Endodermal cell (in vitro differentiated cells): ENCODE data around the gene MAP1LC3B2. TPM values are rescaled to one million over a fixed set of nuclear protein-coding genes. Genes with fewer than 3 reads are reported as not detected.
"Not testable (repeated sequence)": the region's sequence is repeated elsewhere in the genome, so short reads cannot be mapped to it uniquely, and the experiment has no call there.

Experiments
- DNase-seq: peaks from one replicate; pipeline ENCODE4 v3.0.0-alpha.2; 2017
- H3K27ac ChIP-seq: 2 replicates; pipeline ENCODE4 v1.5.1; 2013; ENCODE audit warnings: mild to moderate bottlenecking, low read depth, low read length, moderate library complexity
- H3K27me3 ChIP-seq: 2 replicates; pipeline ENCODE4 v1.6.1; 2013; ENCODE audit warnings: mild to moderate bottlenecking, low read length, moderate library complexity; ENCODE audit not compliant: insufficient read depth, control insufficient read depth, poor library complexity, severe bottlenecking
- H3K36me3 ChIP-seq: 2 replicates; pipeline ENCODE4 v1.7.0; 2013; ENCODE audit warnings: mild to moderate bottlenecking, low read length, moderate library complexity; ENCODE audit not compliant: control insufficient read depth, insufficient read depth
- H3K4me1 ChIP-seq: one replicate; pipeline ENCODE4 v1.7.0; 2013; ENCODE audit warnings: low read length; ENCODE audit not compliant: control insufficient read depth, insufficient read depth
- H3K4me3 ChIP-seq: 2 replicates; pipeline ENCODE4 v1.5.1; 2013; ENCODE audit warnings: mild to moderate bottlenecking, low read length, moderate library complexity
- H3K9ac ChIP-seq: 2 replicates; pipeline ENCODE4 v1.6.1; 2013; ENCODE audit warnings: mild to moderate bottlenecking, low read length, moderate library complexity; ENCODE audit not compliant: poor library complexity, severe bottlenecking; ENCODE audit errors: extremely low read depth
- H3K9me3 ChIP-seq: 2 replicates; pipeline ENCODE4 v1.6.1; 2013; ENCODE audit warnings: mild to moderate bottlenecking, low read length, moderate library complexity; ENCODE audit not compliant: control insufficient read depth
- H3K27ac Mint-ChIP-seq: 2 replicates; pipeline ENCODE4 v1.8.0; 2020; ENCODE audit warnings: mixed read lengths
- H3K27me3 Mint-ChIP-seq: 2 replicates; pipeline ENCODE4 v1.8.0; 2021; ENCODE audit warnings: mild to moderate bottlenecking, mixed read lengths; ENCODE audit not compliant: insufficient read depth
- H3K36me3 Mint-ChIP-seq: 2 replicates; pipeline ENCODE4 v1.8.0; 2020; ENCODE audit warnings: low read depth, mixed read lengths
- H3K4me1 Mint-ChIP-seq: 2 replicates; pipeline ENCODE4 v1.8.0; 2020; ENCODE audit warnings: mixed read lengths
- H3K4me3 Mint-ChIP-seq: 2 replicates; pipeline ENCODE4 v1.8.0; 2020; ENCODE audit warnings: mild to moderate bottlenecking, moderate library complexity, mixed read lengths
- H3K9me3 Mint-ChIP-seq: 2 replicates; pipeline ENCODE4 v1.8.0; 2020; ENCODE audit warnings: mild to moderate bottlenecking, mixed read lengths
- WGBS, 2 experiments: methylation state at CpG; one replicate each; pipeline versions ENCODE4 v1.1.5 to v1.1.7; 2013; ENCODE audit warnings: missing lambda C conversion rate in 2 of 2, mixed read lengths in 1 of 2; ENCODE audit not compliant: insufficient coverage in 1 of 2, insufficient read length in 1 of 2; 5-methylcytosine and 5-hydroxymethylcytosine counted together
- total RNA-seq, 2 donors: library from RNA; stranded (reverse); fragmentation: NEBNext Ultra II Directional in 1 of 2; extraction: Animal tissue kit (Norgen Biotek cat#: 25700) in 1 of 2; gene quantifications; 2 replicates in 1 of 2; 3 replicates in 1 of 2; pipeline ENCODE4 v1.2.1, GENCODE V29; 2021
- TF ChIP-seq, protein P1 (sequence below): fragments of 200-600 bp; sonication (generic); conservative IDR thresholded peaks from 2 replicates; pipeline ENCODE4 v1.5.0; 2021; ENCODE audit warnings: antibody characterized with exemption, mild to moderate bottlenecking

Gene MAP1LC3B2
- total RNA-seq, 2 donors from 2014 or later, result 0.80 to 1.4 TPM

DNA sequence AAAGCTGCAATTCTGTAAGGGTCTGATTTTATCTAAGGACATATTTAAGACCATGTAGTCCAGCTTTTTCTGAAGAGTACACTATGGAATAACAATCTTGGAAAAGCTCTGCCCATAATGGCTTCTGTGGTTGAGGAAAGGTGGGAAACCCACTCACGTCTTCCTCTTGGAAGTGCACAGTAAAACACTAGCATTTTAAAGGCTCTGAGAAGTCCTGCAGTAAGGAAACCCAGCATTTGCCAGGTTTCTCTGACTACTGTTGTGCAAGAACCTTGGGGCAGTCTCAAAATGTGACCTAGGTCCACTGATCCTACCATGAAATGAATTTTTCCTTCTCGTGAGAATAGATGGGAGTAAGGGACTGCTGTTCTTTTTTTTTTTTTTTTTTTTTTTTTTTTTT is 11.9 kb downstream of the MAP1LC3B2 start:
- 88 to 96% methylated on average over 1 to 2 of the region's 2 CpGs for WGBS, 2 experiments
- Mint-ChIP-seq H3K36me3 (no peaks in the 10 kb centered on the region), H3K27ac (no peak overlapping the region), H3K27me3 (no peaks in the 10 kb centered on the region), H3K4me1 (peaks cover 2% of the 10 kb centered on the region), H3K9me3 (peaks cover 9% of the 10 kb centered on the region), H3K4me3 (no peak overlapping the region)
- Histone ChIP-seq H3K4me3 (no peak overlapping the region), H3K4me1 (no peaks in the 10 kb centered on the region), H3K9me3 (peaks cover 2% of the 10 kb centered on the region), H3K27me3 (no peaks in the 10 kb centered on the region), H3K27ac (no peak overlapping the region), H3K36me3 (no peaks in the 10 kb centered on the region), H3K9ac (no peak overlapping the region)
- TF ChIP-seq, protein P1, sequence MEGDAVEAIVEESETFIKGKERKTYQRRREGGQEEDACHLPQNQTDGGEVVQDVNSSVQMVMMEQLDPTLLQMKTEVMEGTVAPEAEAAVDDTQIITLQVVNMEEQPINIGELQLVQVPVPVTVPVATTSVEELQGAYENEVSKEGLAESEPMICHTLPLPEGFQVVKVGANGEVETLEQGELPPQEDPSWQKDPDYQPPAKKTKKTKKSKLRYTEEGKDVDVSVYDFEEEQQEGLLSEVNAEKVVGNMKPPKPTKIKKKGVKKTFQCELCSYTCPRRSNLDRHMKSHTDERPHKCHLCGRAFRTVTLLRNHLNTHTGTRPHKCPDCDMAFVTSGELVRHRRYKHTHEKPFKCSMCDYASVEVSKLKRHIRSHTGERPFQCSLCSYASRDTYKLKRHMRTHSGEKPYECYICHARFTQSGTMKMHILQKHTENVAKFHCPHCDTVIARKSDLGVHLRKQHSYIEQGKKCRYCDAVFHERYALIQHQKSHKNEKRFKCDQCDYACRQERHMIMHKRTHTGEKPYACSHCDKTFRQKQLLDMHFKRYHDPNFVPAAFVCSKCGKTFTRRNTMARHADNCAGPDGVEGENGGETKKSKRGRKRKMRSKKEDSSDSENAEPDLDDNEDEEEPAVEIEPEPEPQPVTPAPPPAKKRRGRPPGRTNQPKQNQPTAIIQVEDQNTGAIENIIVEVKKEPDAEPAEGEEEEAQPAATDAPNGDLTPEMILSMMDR, result no peak
- DNase-seq, result no peak

DNA sequence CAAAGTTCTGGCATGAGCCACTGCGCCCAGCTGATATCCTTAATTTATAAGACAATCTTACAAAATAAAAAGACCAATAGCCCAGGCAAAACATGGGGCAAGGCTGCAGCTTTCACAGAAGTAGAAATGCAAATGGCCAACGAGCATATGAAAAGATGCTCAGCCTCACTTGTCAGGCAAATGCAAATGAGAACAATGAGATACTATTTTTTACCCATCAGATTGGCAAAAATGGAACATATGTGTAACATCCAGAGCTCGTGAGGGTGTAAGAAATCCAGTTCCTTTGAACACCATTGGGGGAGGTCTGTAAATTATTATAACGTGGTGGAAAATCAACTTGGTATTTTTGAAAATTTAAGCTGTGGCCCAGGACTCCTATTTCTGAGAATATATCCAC is 14.6 kb downstream of the MAP1LC3B2 start:
- TF ChIP-seq, protein P1, result no peak
- H3K9me3 Mint-ChIP-seq, result peaks cover 2% of the 10 kb centered on the region

DNA sequence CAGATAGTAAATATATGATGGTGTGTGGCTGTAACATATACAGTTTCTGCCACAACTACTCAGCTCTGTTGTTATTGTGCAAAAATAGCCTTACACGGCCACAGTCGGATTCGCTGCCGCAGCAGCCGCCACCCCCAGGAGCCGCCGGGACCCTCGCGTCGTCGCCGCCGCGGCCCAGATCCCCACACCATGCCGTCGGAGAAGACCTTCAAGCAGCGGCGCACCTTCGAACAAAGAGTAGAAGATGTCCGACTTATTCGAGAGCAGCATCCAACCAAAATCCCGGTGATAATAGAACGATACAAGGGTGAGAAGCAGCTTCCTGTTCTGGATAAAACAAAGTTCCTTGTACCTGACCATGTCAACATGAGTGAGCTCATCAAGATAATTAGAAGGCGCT is 16.6 kb downstream of the MAP1LC3B2 start:
- not testable (repeated sequence) for H3K27ac Mint-ChIP-seq, H3K36me3 Mint-ChIP-seq, H3K4me1 Mint-ChIP-seq

More for the DNA sequence above, 14.6 kb downstream of the MAP1LC3B2 start:
- Mint-ChIP-seq H3K4me1 (peaks cover 4% of the 10 kb centered on the region), H3K27ac (no peak overlapping the region), H3K4me3 (no peak overlapping the region), H3K36me3 (no peaks in the 10 kb centered on the region), H3K27me3 (peaks cover 3% of the 10 kb centered on the region)
- Histone ChIP-seq H3K4me1 (no peaks in the 10 kb centered on the region), H3K9me3 (no peaks in the 10 kb centered on the region), H3K27ac (no peak overlapping the region), H3K36me3 (no peaks in the 10 kb centered on the region), H3K4me3 (no peak overlapping the region), H3K27me3 (peaks cover 5% of the 10 kb centered on the region), H3K9ac (no peak overlapping the region)
- DNase-seq, result no peak
- 88 to 100% methylated on average over 2 to 4 of the region's 4 CpGs for whole genome bisulfite sequencing, 2 experiments

DNA sequence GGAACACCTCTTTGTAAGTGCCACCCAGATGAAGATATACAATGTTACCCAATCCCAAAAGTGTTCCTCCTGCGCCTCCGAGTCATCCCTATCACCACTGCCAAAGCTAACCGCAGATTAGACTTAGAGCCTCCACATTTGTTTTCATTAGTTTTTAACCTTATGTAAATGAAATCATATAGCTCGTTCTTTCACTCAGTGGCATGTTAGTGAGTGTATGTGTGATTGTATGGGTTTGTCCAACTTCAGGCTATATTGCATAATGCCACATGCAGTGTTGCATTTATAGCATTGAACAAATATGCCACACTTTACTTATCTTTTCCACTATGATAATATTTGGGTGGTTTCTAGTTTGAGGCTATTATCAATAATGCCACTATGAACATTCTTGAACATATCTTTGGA is 18.0 kb downstream of the MAP1LC3B2 start:
- Histone ChIP-seq H3K36me3 (no peaks in the 10 kb centered on the region), H3K4me1 (no peaks in the 10 kb centered on the region), H3K4me3 (no peak overlapping the region), H3K9ac (no peak overlapping the region), H3K27ac (no peak overlapping the region), H3K9me3 (no peaks in the 10 kb centered on the region), H3K27me3 (peaks cover 35% of the 10 kb centered on the region)
- no peak for DNase-seq
- Mint-ChIP-seq H3K4me1 (peaks cover 6% of the 10 kb centered on the region), H3K27ac (no peak overlapping the region), H3K9me3 (no peaks in the 10 kb centered on the region), H3K4me3 (no peak overlapping the region), H3K36me3 (no peaks in the 10 kb centered on the region), H3K27me3 (peaks cover 23% of the 10 kb centered on the region)
- 94% methylated on average over 3 of the region's 4 CpGs; no CpG with 5 or more reads in 1 of the 2 experiments for WGBS, 2 experiments
- TF ChIP-seq, protein P1, result no peak

More for the DNA sequence above, 16.6 kb downstream of the MAP1LC3B2 start:
- not testable (repeated sequence) for DNase-seq, H3K27ac ChIP-seq, H3K4me3 Mint-ChIP-seq, H3K9me3 ChIP-seq, H3K36me3 ChIP-seq, H3K4me1 ChIP-seq, H3K4me3 ChIP-seq, H3K9ac ChIP-seq, H3K9me3 Mint-ChIP-seq
- WGBS, 2 experiments, result 89 to 97% methylated on average over 21 to 24 of the region's 24 CpGs
- peaks cover 22% of the 10 kb centered on the region for H3K27me3 ChIP-seq
- peaks cover 16% of the 10 kb centered on the region for H3K27me3 Mint-ChIP-seq
